GM21528 (cell line): ENCODE results near the gene STUB1.

ENCODE experiments used
- ATAC-seq: cut with Tn5 transposase; IDR thresholded peaks from one replicate; pipeline ENCODE4 v1.9.1; 2021; ENCODE audit warnings: mild to moderate bottlenecking, moderate library complexity; ENCODE audit not compliant: unreplicated experiment, low FRiP score

STUB1 gene

GRCh38 chr16:692356-693108 is 12.3 kb downstream of the STUB1 start:
- no peak for ATAC-seq

- no peak for ATAC-seq
These were observed 13.2 kb downstream of the STUB1 start for GRCh38 chr16:693364-693763.

DNA sequence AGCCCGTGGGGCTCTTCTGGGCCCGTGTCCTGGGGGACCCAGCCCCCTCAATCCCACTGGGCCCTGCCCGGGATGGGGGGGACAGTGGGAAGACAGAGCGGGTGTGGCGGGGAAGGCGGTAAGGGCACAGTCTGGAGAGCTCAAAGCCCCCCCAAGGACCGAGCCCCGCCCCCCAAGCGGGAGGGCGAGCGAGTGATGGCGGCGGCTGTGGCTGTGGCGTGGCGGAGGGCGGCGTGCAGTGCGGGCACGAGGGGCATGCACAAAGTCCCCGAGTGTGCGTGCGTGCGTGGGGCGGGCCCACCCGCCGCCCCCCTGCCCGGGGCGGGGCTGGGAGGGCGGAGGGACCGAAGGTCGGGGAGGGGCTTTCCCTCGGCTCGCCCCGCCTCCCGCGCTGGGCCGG is 13.6 kb downstream of the STUB1 start:
- ATAC-seq: no peak

DNA sequence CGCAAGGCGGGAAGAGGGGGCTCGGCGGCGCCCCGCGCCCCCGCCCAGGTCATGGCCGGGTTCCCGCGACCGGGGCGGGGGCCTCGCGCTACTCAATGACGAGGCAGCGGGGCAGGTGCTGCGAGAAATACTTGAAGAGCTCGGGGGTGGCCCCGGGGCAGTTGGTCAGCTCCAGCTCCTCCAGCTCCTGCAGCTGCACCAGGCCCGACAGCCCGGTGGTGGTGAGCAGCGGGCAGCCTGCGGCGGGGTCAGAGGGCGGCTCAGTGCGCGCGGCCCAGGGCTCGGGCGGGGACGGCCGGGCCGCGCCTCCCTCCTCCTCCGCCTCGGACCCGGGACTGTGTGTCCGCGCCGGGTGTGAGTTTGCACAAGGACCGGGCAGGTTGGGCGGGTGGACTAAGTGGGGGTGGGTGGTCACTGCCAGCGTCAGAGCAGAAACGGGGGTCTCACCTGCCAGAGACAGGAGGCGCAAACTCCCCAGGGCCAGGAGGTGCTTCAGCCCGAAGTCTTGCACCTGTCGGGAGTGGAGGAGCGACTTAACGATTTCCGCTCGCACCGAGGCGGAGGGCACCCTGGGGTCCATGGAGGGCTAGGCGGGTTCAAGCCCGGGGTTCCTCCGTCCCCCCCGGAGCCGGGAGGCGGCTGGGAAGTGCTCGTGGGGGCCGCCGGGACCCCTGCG is 14.1 kb downstream of the STUB1 start:
- no peak for ATAC-seq

- ATAC-seq: no peak
These were observed 14.7 kb downstream of the STUB1 start for GRCh38 chr16:694863-695354.

DNA sequence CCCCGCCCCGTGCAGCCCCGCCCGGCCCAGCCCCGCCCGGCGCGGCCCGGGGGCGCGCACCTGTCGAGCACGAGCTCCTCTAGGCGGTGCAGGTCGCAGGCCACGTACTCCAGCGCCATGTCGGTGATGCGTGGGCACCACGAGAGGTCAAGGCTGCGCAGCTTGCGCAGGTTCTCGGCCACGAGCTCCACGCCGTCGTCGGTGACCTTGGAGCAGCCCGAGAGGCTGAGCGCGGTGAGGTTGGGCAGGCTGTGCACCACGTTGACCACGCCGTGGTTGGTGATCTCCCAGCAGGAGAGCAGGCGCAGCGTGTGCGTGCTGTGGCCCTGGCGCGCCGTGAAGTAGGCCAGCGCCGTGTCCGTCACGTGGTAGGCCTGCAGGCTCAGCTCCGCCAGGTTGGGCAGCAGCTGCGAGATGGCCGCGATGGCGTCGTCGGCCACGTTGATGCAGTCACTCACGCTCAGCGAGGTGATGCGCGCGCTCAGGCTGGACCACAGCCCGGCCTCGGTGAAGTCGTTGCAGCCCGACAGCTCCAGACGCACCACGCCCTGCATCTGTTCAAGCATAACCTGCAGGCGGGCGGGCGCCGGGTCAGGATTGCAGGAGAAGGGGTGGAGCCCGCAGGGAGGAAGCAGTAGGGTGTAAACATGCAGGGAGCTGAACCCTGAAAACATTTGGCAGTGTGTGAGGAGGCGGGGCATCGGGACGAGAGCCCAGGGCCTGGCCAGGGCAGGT is 15.3 kb downstream of the STUB1 start:
- no peak for ATAC-seq

DNA sequence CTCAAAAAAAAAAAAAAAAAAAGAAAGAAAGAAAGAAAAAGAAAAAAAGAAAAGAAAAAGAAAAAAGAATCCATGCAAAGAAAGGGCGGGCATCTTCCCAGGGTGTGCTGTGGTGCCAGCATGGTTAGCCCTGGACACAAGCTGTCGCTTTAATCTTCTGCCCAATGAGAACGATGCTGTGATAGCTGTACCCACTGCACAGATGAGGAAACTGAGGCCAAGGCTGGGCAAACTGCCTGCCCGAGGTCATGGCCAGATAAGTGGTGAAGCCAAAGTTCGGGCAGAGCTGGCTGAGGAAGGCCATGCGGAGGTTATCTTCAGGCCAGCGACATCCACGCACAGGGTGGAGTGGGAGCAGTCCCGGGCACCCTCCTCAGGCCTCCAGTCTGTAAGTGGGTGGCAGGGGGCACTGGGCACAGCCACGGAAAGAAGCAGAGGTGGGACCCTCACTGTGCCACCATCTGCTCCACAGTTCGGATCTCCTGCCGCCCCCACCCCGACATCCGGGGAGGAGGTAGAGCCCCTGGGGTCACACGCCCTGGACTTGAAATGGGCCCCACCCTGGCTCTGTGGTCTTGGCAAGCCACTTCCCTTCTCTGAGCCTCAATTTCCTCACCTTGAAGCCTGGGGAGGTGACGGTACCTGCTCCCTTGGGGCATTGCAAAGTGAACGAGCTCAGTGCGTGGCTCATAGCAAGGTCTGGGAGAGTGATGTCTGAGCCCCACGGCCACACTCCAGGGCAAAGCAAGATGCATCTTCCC is 18.9 kb downstream of the STUB1 start:
- no peak for ATAC-seq

DNA sequence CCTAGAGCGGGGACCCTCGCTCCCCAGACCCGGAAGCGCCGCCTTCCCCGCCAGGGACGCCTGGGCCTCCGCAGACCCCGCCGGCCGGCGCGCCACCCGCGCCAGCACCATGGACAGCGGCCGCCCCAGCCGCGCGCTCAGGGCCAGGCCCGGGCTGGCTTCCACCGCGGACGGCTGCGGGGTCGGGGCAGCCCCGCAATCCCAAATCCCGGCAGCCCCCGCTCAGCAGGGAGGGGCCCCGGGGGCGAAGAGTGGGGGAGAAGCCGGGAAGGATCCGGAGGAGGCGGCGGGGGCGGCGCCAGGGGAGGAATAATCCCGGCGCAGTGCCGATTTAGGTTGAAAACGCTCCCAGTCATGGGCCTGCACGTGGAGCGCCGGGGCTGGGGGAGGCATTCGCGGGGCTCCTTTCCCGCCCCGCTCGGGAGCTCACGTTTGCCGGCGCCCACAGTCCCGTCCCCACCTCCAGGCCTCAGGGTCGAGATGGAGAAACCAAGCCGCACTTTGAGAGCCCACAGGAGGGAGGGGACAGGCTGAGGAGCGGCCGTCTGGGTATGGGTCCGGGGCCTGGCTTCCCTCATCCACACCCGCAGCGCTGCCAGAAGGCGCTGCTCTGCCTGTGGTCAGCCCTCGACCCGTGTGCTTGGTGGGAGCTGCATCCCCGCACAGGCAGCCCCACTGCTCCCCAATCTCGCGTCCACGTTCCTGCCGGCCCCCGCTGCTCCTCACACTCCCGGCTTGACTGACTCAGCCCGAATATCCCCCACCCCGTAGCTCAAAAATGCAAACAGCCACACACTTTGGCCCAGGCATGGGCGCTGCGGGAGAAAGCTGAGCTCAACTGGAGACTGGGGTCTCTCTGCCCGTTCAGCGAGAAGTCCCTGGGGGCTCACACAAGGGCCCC is 20.7 kb downstream of the STUB1 start:
- ATAC-seq: no peak

- no peak for ATAC-seq
These were observed 22.1 kb downstream of the STUB1 start for GRCh38 chr16:702341-702740.

DNA sequence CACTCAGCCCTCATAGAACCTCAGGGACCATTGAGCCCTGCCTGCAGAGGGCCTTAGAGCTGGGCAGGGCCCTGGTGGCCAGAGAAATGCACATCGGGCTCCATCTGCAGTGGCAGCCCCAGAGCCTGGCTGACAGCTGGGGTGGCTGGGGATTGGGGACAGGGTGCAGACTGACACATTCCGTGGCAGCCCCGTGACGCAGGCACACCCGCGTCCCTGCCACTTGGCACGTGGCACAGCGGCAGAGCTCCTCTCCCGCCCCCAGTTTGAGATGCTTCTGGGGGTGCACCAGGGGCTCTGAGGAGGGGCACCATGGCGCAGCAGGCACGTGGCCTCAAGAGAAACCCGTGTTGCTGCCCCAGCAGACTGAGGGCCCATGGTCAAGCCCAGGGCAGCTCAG is 23.2 kb downstream of the STUB1 start:
- no peak for ATAC-seq

DNA sequence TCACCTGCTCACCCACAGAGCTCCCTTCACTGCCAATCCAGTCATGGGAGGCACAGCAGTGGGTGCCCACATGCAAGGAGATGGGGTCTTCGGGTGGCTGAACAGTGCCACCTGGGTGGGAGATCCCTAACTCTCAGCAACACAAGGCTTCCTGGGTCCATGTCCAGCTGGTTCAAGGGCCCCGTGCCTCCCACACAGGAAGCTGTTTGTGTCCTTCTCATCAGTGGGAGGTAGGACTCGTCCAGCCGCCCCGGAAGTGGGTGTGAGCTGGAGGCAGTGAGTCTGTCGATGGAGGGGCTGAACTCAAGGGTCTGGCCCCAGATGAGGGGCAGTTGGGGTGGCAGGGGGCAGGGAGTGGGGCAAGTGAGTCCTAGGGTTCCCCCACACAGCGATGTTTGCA is 23.8 kb downstream of the STUB1 start:
- ATAC-seq: no peak

DNA sequence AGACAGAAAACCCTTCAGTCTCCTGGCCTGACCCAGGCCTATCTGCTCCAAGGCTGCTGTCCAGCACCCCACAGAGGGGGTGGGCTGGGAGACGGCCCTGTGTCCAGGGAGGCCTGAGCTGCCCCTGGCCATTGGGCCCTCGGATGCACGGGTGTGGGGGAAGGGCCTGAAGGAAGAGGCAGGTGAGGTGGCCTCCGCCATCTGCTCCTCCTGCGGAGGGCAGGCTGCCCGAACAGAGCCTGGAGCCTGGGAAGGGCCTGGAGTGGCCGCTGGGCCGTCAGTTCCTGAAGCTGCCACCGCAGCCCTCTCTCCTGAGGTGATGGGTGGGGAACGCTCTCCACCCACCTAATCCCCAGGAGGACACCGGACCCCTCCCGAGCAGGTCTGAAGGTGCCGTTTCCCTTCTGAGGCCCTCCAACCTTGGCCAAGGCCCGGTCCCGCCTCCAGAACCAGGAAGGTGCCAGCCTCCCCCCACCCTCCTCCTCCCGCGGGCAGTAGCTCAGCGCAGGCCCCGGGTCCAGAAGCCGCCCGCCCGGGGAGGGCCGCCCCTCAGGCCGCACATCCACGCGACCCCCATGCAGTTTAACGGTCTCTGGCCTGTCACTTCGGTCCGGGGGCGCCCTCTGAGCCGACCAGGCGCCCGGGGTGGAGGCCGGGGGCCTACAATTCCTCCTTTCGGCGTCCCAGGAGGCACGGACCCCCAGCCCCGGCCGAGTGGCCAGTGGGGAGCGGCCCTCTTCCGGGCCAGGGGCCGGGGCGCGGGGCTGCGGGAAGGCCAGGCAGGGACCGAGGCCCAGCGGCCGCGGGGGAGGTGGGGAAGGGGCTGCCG is 24.6 kb downstream of the STUB1 start:
- ATAC-seq: no peak

GRCh38 chr16:705431-706188 is 25.4 kb downstream of the STUB1 start, which contains the start of gene FBXL16:
TSS of gene FBXL16 (minus strand) at chr16:705801. CDS start at chr16:697405, 8,396 bp downstream.
- ATAC-seq: no peak

GRCh38 chr16:706189-707061 is 26.2 kb downstream of the STUB1 start:
- ATAC-seq: no peak

- no peak for ATAC-seq
These were observed 26.9 kb downstream of the STUB1 start for GRCh38 chr16:707062-707538.

DNA sequence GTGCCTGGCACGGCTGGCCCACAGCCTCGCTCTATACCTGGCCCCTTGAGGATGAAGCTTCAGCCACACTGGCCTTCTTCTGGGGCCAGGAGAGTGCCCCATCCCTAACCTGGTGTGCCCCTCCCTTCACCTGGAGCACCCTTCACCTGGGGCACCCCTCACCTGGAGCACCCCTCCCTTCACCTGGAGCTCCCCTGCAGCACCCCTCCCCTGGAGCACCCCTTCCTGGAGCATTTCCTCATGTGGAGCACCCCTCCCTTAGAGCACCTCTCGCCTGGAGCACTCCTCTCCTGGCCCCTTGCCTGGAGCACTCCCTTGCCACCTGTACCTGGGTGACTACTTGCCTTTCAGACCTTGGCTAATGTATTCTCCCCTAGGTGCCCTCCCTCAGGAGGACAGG is 27.8 kb downstream of the STUB1 start:
- ATAC-seq: no peak

GRCh38 chr16:708959-709358 is 28.7 kb downstream of the STUB1 start:
- ATAC-seq: no peak
